Heart right ventricle (tissue), 16 donors: ENCODE measurements around the gene GASK1A. TPM values are rescaled to one million over a fixed set of nuclear protein-coding genes. Genes with fewer than 3 reads are reported as not detected.

Experiments used
- ATAC-seq, 8 donors: fragments of 200-7000 bp; cut with Tn5 transposase; one replicate each; pipeline ENCODE4 v1.9.1; 2020; ENCODE audit warnings: mild to moderate bottlenecking in 8 of 8, moderate library complexity in 8 of 8, moderate number of reproducible peaks in 1 of 8
- DNase-seq, 2 donors: peaks; one replicate each; pipeline ENCODE4 v3.0.0-alpha.2; 2020
- H3K27ac ChIP-seq, 10 donors: fragments of 200-600 bp; sonication (generic) in 2 of 10; one replicate each; pipeline versions ENCODE4 v1.5.0 to v1.8.0; 2020 to 2022; ENCODE audit warnings: mild to moderate bottlenecking in 3 of 10
- H3K27me3 ChIP-seq, 7 donors: fragments of 200-600 bp; one replicate each; pipeline ENCODE4 v1.8.0; 2021 to 2022; ENCODE audit warnings: mild to moderate bottlenecking in 2 of 7
- H3K36me3 ChIP-seq, 9 donors: fragments of 200-600 bp; sonication (generic) in 1 of 9; one replicate each; pipeline versions ENCODE4 v1.5.0 to v1.8.0; 2020 to 2022; ENCODE audit warnings: mild to moderate bottlenecking in 2 of 9
- H3K4me1 ChIP-seq, 9 donors: fragments of 200-600 bp; sonication (generic) in 1 of 9; one replicate each; pipeline versions ENCODE4 v1.5.0 to v1.8.0; 2020 to 2022; ENCODE audit warnings: mild to moderate bottlenecking in 4 of 9
- H3K4me3 ChIP-seq, 10 donors: fragments of 200-600 bp; sonication (generic) in 2 of 10; one replicate each; pipeline versions ENCODE4 v1.5.0 to v1.8.0; 2020 to 2022; ENCODE audit warnings: mild to moderate bottlenecking in 7 of 10, moderate library complexity in 2 of 10
- H3K9me3 ChIP-seq, 11 donors: fragments of 200-600 bp in 10 of 11; sonication (generic) in 2 of 11; one replicate each; pipeline versions ENCODE4 v1.5.0 to v1.8.0; 2013 to 2022; ENCODE audit warnings: mild to moderate bottlenecking in 2 of 11, control low read depth in 1 of 11, moderate library complexity in 1 of 11
- CTCF ChIP-seq, 9 donors: fragments of 200-600 bp; sonication (generic) in 2 of 9; IDR thresholded peaks; one replicate each; pipeline versions ENCODE4 v1.5.0 to v1.8.0; 2021 to 2022; ENCODE audit warnings: antibody characterized with exemption in 9 of 9, mild to moderate bottlenecking in 5 of 9, moderate library complexity in 1 of 9
- WGBS, 2 donors: extraction: QIAGEN DNeasy Blood & Tissue Kit; methylation state at CpG; one replicate each; pipeline ENCODE4 v1.1.7; 2013; ENCODE audit warnings: inconsistent platforms in 1 of 2; 5-methylcytosine and 5-hydroxymethylcytosine counted together
- intact Hi-C, 10 donors: fragments of 100-400 bp; cut with DNase I; formaldehyde crosslinking; loops; one replicate each; pipeline versions ENCODE4 v1.11.1 to v1.14.2; 2022
- polyA plus RNA-seq, 2 donors: library from polyadenylated mRNA; stranded (reverse); fragments of 200-250 nt; gene quantifications; one replicate each; pipeline ENCODE4 v1.2.3, GENCODE V29; 2013
- total RNA-seq, 10 donors: library from RNA; stranded (reverse); fragmentation: NEBNext Ultra II Directional in 3 of 10; extraction: Animal tissue kit (Norgen Biotek cat#: 25700) in 3 of 10; gene quantifications; one replicate each; pipeline versions ENCODE4 v1.2.1 to v1.2.4, GENCODE V29; 2021 to 2023
- donor health status: Arrhythmogenic right ventricular cardiomyopathy.
- donor health status: ischemic (EF 13 %, LVEDD 7.1; RV severe dilation, severe dysfunction).
- donor health status: healthy with polysubstance abuse.
- donor health status: DM: no; HTN: yes; CAD: no.
- donor health status: DM: no; HTN: no; CAD: no.
- donor health status: ischemic (EF 25% LVEDD 6.9; RV normal size, moderate dysfunction).
- donor health status: ischemic (EF 25% LVEDD 5.7; RV mildly dilated, moderate dysfunction).
- donor health status: healthy.
- donor health status: DM: yes; HTN: yes; CAD: no.
- donor health status: Ischemic cardiomyopathy.
- donor health status: ischemic (EF 35%, LVEDD 5.7; RV mildly dilated, moderate dysfunction).
- donor health status: nonischemic (EF 11% LVEDD 7.7; RV severe dilation, severe dysfunction).
- donor health status: DM: yes; HTN: yes; CAD: no.
- donor health status: PGD.
- donor health status: ischemic (EF 29% LVEDD 5.4; RV normal size, mild dysfunction).
- donor health status: nonischemic (EF 23%, LVEDD 6.1; RV moderate dilation, normal function).

GASK1A gene
- total and polyA plus RNA-seq, 12 donors = 0.28 to 1.5 (median 0.58) TPM

- no peaks in the 10 kb centered on the region for H3K4me1 ChIP-seq
- peak; percentile 7 to 38 for DNase-seq
- peaks cover 0 to 6% (median 4%) of the 10 kb centered on the region in 7 donors for H3K27me3 ChIP-seq
- no peak for TF ChIP-seq CTCF (IDR thresholded peaks at IDR 0.05)
- ATAC-seq = peak in 5 of 8 donors; percentile 26 to 86 (median 56)
- 59 to 72% methylated on average over 43 of the region's 43 CpGs for WGBS, 2 donors
- H3K9me3 ChIP-seq = no peaks in the 10 kb centered on the region
- intact Hi-C loops = no loop called here
- H3K36me3 ChIP-seq = peaks cover 0 to 1% (median 0%) of the 10 kb centered on the region in 9 donors
- H3K27ac ChIP-seq = no peak overlapping the region
- H3K4me3 ChIP-seq = peak overlapping the region in 9 of 10 donors; percentile 15 to 54 (median 40)
These were observed 42.7 kb upstream of the GASK1A start for GRCh38 chr3:42936157-42936981.

- no peak for ATAC-seq
- intact Hi-C loops = no loop called here
- 92 to 94% methylated on average over 3 of the region's 3 CpGs for WGBS, 2 donors
- peaks cover 0 to 6% (median 4%) of the 10 kb centered on the region in 7 donors for H3K27me3 ChIP-seq
- no peaks in the 10 kb centered on the region for H3K9me3 ChIP-seq
- H3K36me3 ChIP-seq = peaks cover 0 to 7% (median 0%) of the 10 kb centered on the region in 9 donors
- H3K4me1 ChIP-seq = no peaks in the 10 kb centered on the region
- TF ChIP-seq CTCF (IDR thresholded peaks at IDR 0.05) = no peak
- DNase-seq = no peak
- no peak overlapping the region for H3K27ac ChIP-seq
- no peak overlapping the region for H3K4me3 ChIP-seq
These were observed 41.8 kb upstream of the GASK1A start for GRCh38 chr3:42937334-42937733.

GRCh38 chr3:42942693-42943092, 36.4 kb upstream of the GASK1A start:
- ATAC-seq (no peak), DNase-seq (no peak)
- WGBS, 2 donors = 68 to 79% methylated on average over 1 of the region's 1 CpG
- no peak for TF ChIP-seq CTCF (IDR thresholded peaks at IDR 0.05)
- Histone ChIP-seq H3K4me1 (no peaks in the 10 kb centered on the region), H3K4me3 (no peak overlapping the region), H3K27me3 (no peaks in the 10 kb centered on the region), H3K27ac (no peak overlapping the region), H3K9me3 (no peaks in the 10 kb centered on the region), H3K36me3 (peaks cover 0 to 7% (median 0%) of the 10 kb centered on the region in 9 donors)
- intact Hi-C loops = no loop called here

GRCh38 chr3:42946050-42946449, 33.1 kb upstream of the GASK1A start:
- intact Hi-C loops = no loop called here
- Histone ChIP-seq H3K4me3 (no peak overlapping the region), H3K36me3 (peaks cover 0 to 7% (median 0%) of the 10 kb centered on the region in 9 donors), H3K27me3 (no peaks in the 10 kb centered on the region), H3K9me3 (no peaks in the 10 kb centered on the region), H3K4me1 (no peaks in the 10 kb centered on the region), H3K27ac (no peak overlapping the region)
- TF ChIP-seq CTCF (IDR thresholded peaks at IDR 0.05) = no peak
- DNase-seq = no peak
- 81 to 86% methylated on average over 5 of the region's 5 CpGs for WGBS, 2 donors
- ATAC-seq = no peak
